ENCODE data around the gene SUSD6.
A peak's percentile ranks its signal among the peaks of the same experiment; 100 is the strongest.

SUSD6 gene

DNA sequence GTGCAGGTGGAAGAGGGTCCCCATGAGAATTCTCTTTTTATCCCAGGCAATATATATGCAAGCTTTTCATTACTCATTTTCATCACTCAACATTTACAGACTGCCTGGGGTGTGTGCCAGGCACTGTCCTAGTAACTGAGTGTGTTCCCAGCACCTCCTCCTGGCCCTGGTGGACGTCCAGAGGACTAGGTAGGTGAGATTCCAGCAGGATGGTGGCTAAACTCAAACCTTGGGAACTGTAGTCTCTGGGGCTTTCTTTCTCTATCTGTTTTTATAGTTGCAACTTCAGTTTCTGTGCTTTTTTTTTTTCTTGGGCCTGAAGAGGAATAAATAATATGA lies 63.8 kb downstream of the SUSD6 start:
- DNase-seq = no peak

- no peak for DNase-seq
Measured at GRCh38 chr14:69675877-69676416, 64.6 kb downstream of the SUSD6 start.

DNA sequence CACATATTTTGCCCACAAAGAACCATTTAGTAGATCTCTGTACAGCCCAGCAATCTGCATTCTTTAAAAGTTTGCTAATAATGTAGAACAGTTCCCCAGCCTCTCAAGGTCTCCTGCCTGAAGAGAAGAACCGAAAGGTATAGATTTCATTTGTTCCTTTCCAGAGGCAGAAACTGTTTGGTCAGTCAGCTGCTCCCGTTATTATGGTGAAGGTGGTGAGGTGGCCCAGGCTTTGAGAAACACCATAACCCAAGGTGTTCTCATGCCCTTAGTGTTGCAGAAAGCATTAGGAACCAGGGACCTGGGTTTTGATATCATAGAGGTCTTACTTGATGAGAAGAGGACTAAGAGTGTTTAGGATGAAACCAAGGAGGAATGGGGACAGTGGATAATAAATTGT lies 65.3 kb downstream of the SUSD6 start:
- DNase-seq = no peak

GRCh38 chr14:69680297-69680696 lies 68.9 kb downstream of the SUSD6 start:
- DNase-seq = no peak

DNA sequence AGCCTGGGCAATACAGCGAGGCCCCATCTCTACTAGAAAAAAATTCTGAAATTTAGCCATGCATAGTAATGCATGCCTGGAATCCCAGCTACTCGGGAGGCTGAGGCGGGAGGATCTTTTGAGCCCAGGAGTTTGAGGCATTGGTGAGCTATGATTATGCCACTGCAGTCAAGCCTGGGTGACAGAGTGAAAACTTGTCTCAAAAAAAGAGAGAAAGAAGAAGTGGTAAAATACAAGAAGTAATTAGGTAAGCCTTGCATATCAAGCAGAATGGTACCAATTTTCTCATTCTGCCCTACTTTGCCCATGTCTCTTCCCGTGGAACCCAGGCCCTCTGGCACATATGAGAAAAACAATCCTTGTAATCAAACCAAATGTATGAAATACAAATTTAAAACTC lies 70.7 kb downstream of the SUSD6 start:
- DNase-seq = no peak

GRCh38 chr14:69682621-69683263 lies 71.3 kb downstream of the SUSD6 start:
- DNase-seq = no peak

- DNase-seq = no peak
Measured at GRCh38 chr14:69683971-69684370, 72.6 kb downstream of the SUSD6 start.

GRCh38 chr14:69684461-69685217 lies 73.2 kb downstream of the SUSD6 start:
- no peak for DNase-seq

DNA sequence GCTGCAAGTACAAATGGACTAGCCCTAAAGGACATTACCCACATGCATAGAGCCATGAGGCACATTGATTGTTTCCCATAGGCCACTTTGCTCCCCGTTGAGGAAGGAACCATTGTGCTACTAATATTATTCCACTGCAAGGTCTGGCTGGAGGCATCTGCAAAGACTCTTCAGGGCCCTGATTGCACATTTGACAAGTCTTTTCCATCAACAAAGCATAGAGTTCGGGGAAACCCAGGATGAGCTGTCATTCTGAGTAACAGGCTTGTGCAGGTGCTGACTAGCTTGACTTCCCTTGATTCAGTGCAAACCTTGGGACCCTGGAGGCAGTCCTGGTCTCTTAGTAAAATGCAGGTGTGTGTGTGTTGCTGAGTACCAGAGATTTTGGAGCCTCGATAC lies 73.8 kb downstream of the SUSD6 start:
- no peak for DNase-seq

GRCh38 chr14:69685716-69686115 lies 74.3 kb downstream of the SUSD6 start:
- DNase-seq = no peak

DNA sequence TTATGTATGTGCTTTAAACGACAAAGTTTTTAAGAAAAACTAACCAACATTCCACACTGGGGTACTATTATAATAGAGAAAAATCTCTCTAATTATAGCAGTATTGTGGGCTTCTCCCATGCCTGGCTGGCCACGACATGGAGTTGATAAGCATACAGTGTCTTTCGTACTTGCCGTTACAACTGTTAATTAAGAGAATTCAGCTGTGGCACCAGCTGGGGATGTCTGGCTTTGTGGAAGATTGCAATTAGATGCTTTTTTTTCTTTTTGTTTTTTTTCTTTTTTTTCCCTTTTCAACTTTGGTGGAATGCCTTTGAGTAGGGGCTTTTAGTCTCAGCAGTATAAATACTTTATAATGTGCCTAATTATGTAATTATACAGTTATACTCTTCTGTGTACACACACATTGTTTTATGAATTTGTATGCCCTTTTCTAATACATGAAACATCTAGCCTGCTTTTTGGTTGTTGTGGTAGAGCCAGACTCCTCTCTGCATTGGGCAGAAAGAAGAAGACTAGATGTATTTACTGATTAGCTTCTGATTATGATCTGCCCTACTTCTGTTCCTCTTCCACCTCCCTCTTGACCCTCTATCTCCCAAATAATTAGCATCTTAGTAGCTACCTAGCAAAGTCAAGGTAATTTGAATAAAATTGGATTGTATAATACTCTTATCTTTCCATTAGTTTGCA lies 76.4 kb downstream of the SUSD6 start:
- DNase-seq = no peak

DNA sequence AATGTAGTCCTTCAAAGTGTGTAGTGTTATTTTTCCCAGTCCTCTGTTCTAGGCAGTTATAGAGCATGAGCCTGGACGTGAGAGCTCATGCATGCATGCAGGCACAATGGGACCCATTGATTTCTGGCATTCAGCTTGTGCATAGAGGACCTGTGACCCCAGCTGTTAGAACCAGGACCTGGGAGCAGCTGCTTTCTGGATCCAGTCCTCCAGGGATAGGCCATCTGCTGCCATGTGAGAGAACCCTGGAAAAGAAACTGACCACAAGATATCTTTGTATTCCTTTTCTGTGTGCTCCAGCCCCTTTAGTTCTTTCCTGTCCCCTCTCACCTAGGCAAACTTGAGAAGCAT lies 76.9 kb downstream of the SUSD6 start:
- DNase-seq = no peak

GRCh38 chr14:69690042-69690441 lies 78.6 kb downstream of the SUSD6 start:
- no peak for DNase-seq

DNA sequence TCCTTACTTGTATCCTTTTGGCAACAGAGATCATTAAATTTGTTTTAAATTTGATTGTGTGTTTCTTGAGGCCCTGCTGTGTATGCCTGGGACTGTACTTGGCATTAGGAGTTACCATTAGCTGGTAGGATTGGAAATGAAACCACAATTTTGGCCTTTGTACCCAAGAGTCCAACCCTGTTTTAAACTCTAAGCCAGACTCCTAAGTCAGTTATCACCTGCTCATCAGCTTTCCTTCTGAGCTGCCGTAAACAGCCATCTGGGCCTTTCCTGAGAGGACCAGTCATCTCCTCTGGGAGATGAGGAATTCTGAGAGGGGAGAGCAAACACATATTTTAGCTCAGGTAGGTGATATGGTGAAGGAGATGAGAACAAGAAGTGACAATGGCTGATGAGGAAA lies 81.2 kb downstream of the SUSD6 start:
- DNase-seq = no peak

GRCh38 chr14:69693145-69693544 lies 81.7 kb downstream of the SUSD6 start:
- no peak for DNase-seq

- no peak for DNase-seq
Measured at GRCh38 chr14:69693801-69694729, 82.7 kb downstream of the SUSD6 start.

DNA sequence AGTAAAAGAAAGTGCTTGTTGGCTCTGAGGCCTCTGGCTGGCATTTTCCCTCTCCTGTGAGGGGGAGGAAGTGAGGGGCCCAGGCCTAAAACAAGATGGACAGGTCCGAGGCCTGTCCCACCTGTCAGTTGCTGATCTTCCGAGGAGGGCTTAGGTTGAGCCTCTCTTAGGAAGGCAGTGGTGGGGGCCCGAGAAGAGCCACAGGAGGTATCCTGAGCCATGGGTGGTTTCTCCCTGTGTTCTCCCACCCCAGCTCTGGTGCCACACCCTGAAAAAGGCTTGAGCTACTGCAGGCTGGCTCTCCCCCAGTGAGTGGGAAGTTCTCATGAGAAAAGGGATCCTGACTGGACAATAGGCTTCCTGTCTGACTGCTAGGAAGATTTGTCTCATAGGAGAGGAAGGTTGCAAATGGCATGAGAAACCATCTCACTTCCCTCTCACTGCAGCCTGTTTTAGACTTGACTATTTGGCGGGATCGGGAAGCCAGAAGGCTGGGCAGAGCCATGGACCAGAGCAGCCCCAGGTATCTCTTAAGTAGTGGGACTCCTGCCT lies 83.4 kb downstream of the SUSD6 start:
- no peak for DNase-seq

DNA sequence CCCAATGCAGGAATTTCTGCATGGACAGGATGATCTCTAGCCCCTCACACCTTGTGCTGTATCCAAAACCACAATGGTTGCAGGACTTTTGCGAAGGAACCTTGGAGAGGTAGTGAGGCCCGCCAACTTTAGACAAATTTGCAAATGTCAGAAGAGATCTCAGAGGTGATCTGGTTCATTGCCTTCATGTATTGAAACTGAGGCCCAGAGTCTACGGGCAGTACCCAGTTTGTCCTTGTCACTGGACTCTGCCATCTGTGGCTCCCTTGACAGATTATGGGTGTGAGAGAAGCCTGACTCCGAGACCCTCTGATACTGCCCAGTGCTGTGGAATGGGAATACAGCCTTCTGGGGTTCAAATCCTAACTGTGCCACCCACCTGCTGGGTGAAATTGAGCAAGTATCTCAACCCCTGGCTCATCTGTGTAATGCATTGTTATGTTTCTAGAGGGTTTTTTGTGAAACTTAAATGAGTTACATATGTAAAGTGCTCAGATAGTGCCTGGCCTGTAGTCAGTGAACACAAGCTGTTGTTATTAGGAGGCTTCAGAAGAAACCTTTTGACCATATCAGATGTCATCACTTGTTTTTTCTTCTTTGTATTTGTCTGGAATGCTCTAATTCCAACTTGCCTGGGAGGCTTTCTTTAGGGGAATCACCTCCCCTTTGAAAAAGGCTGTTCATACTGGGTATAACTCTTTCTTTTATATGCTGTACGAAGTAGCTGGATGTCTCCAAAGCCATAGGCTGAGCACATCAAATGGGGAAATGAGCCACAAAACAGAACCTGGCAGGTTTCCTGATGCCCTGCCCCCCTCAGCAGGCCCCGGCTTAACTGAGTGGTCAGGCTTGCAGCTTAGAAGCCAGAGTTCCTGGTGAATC lies 84.2 kb downstream of the SUSD6 start:
- no peak for DNase-seq

DNA sequence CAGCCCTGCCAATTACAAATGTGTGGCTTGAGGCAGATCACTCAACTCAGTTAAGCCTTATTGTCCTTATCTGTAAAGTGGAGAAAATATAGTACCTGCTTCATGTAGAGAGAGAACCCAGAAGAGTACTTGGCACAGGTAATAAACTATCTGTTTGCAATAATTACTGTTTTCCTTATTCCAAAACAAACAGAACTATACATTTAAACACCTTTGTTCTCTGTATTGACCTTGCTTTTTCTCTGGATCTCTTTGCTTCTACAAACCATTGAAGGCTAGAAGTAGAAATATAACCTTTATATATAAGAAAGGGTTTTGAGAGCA lies 84.8 kb downstream of the SUSD6 start:
- no peak for DNase-seq

GRCh38 chr14:69696633-69697557 lies 85.5 kb downstream of the SUSD6 start:
- DNase-seq = peak; percentile 60

DNA sequence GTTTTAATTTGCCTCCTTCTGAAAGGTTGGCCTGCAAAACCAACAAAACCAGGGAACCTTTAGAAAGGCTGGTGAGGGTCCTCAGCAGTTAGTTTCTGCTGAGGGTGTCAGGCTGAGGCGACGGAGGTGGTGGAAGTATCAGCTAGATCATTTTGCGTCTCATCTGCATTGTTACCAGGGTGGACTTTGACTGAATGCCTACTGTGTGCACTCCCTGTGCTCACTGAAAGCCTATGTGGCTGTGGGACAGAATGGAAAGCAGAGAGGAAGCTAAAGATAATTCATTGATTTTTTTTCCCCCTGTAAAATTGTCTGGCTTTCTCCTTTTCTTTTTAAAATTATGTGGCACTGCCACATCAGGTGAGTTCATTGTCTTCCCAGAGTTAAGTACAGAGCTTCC lies 87.2 kb downstream of the SUSD6 start:
- DNase-seq = no peak

Measured in GF-D8 (cell line).